Ascending aorta (tissue), 2 donors: ENCODE results near the gene CFAP298. TPM values are rescaled to one million over a fixed set of nuclear protein-coding genes. Genes with fewer than 3 reads are reported as not detected.

Experiments
- DNase-seq, 2 donors: peaks; one replicate each; pipeline ENCODE4 v3.0.0-alpha.2; 2019; ENCODE audit warnings: low spot score in 2 of 2
- H3K27ac ChIP-seq, 2 donors: fragments of 200-600 bp; sonication (generic); one replicate each; pipeline ENCODE4 v1.5.1; 2016 to 2017; ENCODE audit warnings: mild to moderate bottlenecking in 1 of 2
- H3K27me3 ChIP-seq: fragments of 200-600 bp; sonication (generic); one replicate; pipeline ENCODE4 v1.5.1; 2017
- H3K36me3 ChIP-seq, 2 donors: fragments of 200-600 bp; sonication (generic); one replicate each; pipeline ENCODE4 v1.5.1; 2016
- H3K4me1 ChIP-seq, 2 donors: fragments of 200-600 bp; sonication (generic); one replicate each; pipeline ENCODE4 v1.5.1; 2016 to 2017; ENCODE audit warnings: mild to moderate bottlenecking in 1 of 2
- H3K4me3 ChIP-seq, 2 donors: fragments of 200-600 bp; sonication (generic); one replicate each; pipeline ENCODE4 v1.5.1; 2016 to 2017; ENCODE audit warnings: mild to moderate bottlenecking in 1 of 2
- H3K9me3 ChIP-seq, 2 donors: fragments of 200-600 bp; sonication (generic); one replicate each; pipeline ENCODE4 v1.5.1; 2016
- intact Hi-C: fragments of 100-400 bp; cut with DNase I; formaldehyde crosslinking; loops from one replicate; pipeline ENCODE4 v1.15.1; 2023
- total RNA-seq: library from RNA; depleted of rRNA; stranded (reverse); fragments of >200 nt; gene quantifications from one replicate; pipeline ENCODE4 v1.1.0, GENCODE V29; 2016
- TF ChIP-seq, protein P1 (sequence below), 3 experiments: fragments of 200-600 bp in 2 of 3; fragments of 450-650 bp in 1 of 3; sonication (generic) in 2 of 3; IDR thresholded peaks; one replicate each; pipeline ENCODE4 v1.5.1; 2016 to 2019; ENCODE audit warnings: antibody characterized with exemption in 3 of 3, mild to moderate bottlenecking in 1 of 3, moderate library complexity in 1 of 3

Gene CFAP298
- total RNA-seq, 1 donor from 2014 or later = 18.3 TPM

DNA sequence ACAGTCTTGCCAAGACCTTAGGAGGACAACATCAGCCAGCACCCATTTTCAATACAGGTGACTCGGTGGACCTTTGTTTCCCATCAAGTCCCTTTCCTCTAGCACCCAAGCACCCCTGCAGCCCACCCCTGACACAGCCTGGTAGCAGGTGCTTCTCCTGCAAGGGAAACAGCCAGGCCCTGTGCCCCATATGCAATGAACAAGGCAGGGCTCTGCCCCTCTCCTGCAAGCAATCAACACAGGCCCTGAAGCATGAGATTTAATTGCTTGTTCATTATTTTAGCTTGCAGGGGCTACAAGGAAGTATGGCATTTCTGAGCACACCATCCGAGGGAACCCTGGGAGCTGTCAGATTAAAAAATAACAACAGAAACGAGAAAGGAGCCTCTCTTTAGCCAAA, 62.3 kb downstream of the CFAP298 start:
- H3K27ac ChIP-seq = no peak overlapping the region
- intact Hi-C loops = no loop called here
- H3K27me3 ChIP-seq = no peaks in the 10 kb centered on the region
- H3K36me3 ChIP-seq = no peaks in the 10 kb centered on the region
- TF ChIP-seq, protein P1, sequence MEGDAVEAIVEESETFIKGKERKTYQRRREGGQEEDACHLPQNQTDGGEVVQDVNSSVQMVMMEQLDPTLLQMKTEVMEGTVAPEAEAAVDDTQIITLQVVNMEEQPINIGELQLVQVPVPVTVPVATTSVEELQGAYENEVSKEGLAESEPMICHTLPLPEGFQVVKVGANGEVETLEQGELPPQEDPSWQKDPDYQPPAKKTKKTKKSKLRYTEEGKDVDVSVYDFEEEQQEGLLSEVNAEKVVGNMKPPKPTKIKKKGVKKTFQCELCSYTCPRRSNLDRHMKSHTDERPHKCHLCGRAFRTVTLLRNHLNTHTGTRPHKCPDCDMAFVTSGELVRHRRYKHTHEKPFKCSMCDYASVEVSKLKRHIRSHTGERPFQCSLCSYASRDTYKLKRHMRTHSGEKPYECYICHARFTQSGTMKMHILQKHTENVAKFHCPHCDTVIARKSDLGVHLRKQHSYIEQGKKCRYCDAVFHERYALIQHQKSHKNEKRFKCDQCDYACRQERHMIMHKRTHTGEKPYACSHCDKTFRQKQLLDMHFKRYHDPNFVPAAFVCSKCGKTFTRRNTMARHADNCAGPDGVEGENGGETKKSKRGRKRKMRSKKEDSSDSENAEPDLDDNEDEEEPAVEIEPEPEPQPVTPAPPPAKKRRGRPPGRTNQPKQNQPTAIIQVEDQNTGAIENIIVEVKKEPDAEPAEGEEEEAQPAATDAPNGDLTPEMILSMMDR (IDR thresholded peaks at IDR 0.05) = no peak
- no peaks in the 10 kb centered on the region for H3K4me1 ChIP-seq
- H3K9me3 ChIP-seq = no peaks in the 10 kb centered on the region
- DNase-seq = no peak
- no peak overlapping the region for H3K4me3 ChIP-seq

DNA sequence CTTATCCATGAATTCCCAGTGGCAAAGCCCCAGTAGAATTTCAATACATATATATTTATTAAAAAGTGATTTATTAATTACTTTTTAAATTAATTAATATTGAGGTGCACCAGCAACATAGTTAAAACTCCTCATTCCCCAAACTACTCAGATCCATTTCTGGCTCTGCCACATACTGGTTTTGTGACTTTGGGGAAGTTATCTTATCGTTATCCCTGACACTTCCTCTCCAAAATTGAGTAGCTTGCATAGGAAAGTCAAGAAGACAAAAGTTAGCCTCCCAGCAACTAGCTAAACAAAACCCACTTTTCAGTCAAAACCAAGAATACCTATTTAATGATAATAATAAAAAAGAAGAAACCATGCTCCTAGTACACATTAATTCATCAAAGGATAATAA, 62.7 kb downstream of the CFAP298 start:
- TF ChIP-seq, protein P1 (IDR thresholded peaks at IDR 0.05) = no peak
- no peaks in the 10 kb centered on the region for H3K27me3 ChIP-seq
- no peaks in the 10 kb centered on the region for H3K4me1 ChIP-seq
- intact Hi-C loops = no loop called here
- H3K4me3 ChIP-seq = no peak overlapping the region
- no peak for DNase-seq
- no peaks in the 10 kb centered on the region for H3K36me3 ChIP-seq
- no peaks in the 10 kb centered on the region for H3K9me3 ChIP-seq
- no peak overlapping the region for H3K27ac ChIP-seq

Other genes with a start within 250 kb of the CFAP298 start
- gene URB1, start 219.4 kb downstream of the CFAP298 start, total RNA-seq = 35.4 TPM
- gene EVA1C, start 199.7 kb downstream of the CFAP298 start, total RNA-seq = 147 TPM
- gene TCP10L, start 26.9 kb downstream of the CFAP298 start, total RNA-seq = 3.9 TPM
- 12.1 TPM for gene SYNJ1, start 115.6 kb upstream of the CFAP298 start, total RNA-seq
- gene PAXBP1, start 159.4 kb upstream of the CFAP298 start, total RNA-seq = 18.3 TPM